Stimulated activated CD4-positive, alpha-beta T cell treated with anti-CD3 and anti-CD28 coated beads, Interleukin-4, amount 100 ng/mL, for 48 hours (primary cell): ENCODE data around the gene PCNT.
"Not testable (repeated sequence)": the region's sequence is repeated elsewhere in the genome, so short reads cannot be mapped to it uniquely, and the experiment has no call there.

Source experiments
- DNase-seq, 2 donors: peaks; one replicate each; pipeline ENCODE4 v3.0.0-alpha.2; 2020; ENCODE audit warnings: low read depth in 2 of 2

PCNT gene

GRCh38 chr21:46308431-46308830, 15.5 kb upstream of the PCNT start:
- DNase-seq, result no peak

GRCh38 chr21:46310260-46310659, 13.7 kb upstream of the PCNT start:
- not testable (repeated sequence) for DNase-seq

- DNase-seq, result no peak
Measured at GRCh38 chr21:46311568-46311967, 12.4 kb upstream of the PCNT start.

GRCh38 chr21:46312949-46313348, 11.0 kb upstream of the PCNT start:
- DNase-seq, result no peak

- DNase-seq, result no peak
Measured at GRCh38 chr21:46314441-46315020, 9.4 kb upstream of the PCNT start.

- DNase-seq, result no peak
Measured at GRCh38 chr21:46316708-46317324, 7.1 kb upstream of the PCNT start.

- DNase-seq, result no peak
Measured at GRCh38 chr21:46317710-46318463, 6.1 kb upstream of the PCNT start.

- no peak for DNase-seq
Measured at GRCh38 chr21:46318464-46318845, 5.5 kb upstream of the PCNT start.

- no peak for DNase-seq
Measured at GRCh38 chr21:46319186-46319585, 4.8 kb upstream of the PCNT start.

GRCh38 chr21:46320331-46320801, 3.6 kb upstream of the PCNT start:
- DNase-seq, result no peak

- DNase-seq, result peak in 1 of 2 donors; percentile 8
Measured at GRCh38 chr21:46322351-46323226, 1.4 kb upstream of the PCNT start.

GRCh38 chr21:46323227-46323709, 688 bp upstream of the PCNT start:
- DNase-seq, result peak in 1 of 2 donors; percentile 20

GRCh38 chr21:46324390-46325072, 575 bp downstream of the PCNT start:
- peak; percentile 85 to 89 for DNase-seq

- DNase-seq, result peak; percentile 15 to 28
Measured at GRCh38 chr21:46325073-46325912, 1.3 kb downstream of the PCNT start.

GRCh38 chr21:46326110-46326703, 2.3 kb downstream of the PCNT start:
- no peak for DNase-seq

- DNase-seq, result no peak
Measured at GRCh38 chr21:46327711-46328110, 3.8 kb downstream of the PCNT start.

GRCh38 chr21:46328151-46328550, 4.2 kb downstream of the PCNT start:
- no peak for DNase-seq

GRCh38 chr21:46329796-46330195, 5.8 kb downstream of the PCNT start:
- DNase-seq, result no peak

GRCh38 chr21:46334351-46335140, 10.6 kb downstream of the PCNT start:
- DNase-seq, result no peak
